HEK293 (cell line): ENCODE measurements around the gene MYBPH.

Experiments used
- CTCF ChIP-seq: fragments of 450-650 bp; formaldehyde crosslinking; IDR thresholded peaks from 2 replicates; pipeline ENCODE4 v1.5.1; 2016; ENCODE audit warnings: missing biosample characterization, missing genetic modification characterization
- GFI1B ChIP-seq: fragments of 450-650 bp; formaldehyde crosslinking; IDR thresholded peaks from 2 replicates; pipeline ENCODE4 v1.5.1; 2016; ENCODE audit warnings: missing biosample characterization, missing genetic modification characterization
- INSM2 ChIP-seq: fragments of 450-650 bp; formaldehyde crosslinking; IDR thresholded peaks from 2 replicates; pipeline ENCODE4 v1.5.1; 2016; ENCODE audit warnings: missing biosample characterization, missing genetic modification characterization
- PRDM4 ChIP-seq: fragments of 450-650 bp; formaldehyde crosslinking; IDR thresholded peaks from 2 replicates; pipeline ENCODE4 v1.5.1; 2017; ENCODE audit warnings: missing biosample characterization, missing genetic modification characterization
- SCRT2 ChIP-seq: fragments of 450-650 bp; formaldehyde crosslinking; IDR thresholded peaks from 2 replicates; pipeline ENCODE4 v1.5.1; 2016; ENCODE audit warnings: missing biosample characterization, missing genetic modification characterization
- TCF7L2 ChIP-seq: IDR thresholded peaks from 2 replicates; pipeline ENCODE4 v1.6.1; 2011; ENCODE audit warnings: low read depth, mild to moderate bottlenecking, inconsistent platforms, low read length, moderate library complexity, borderline replicate concordance
- ZBTB1 ChIP-seq: fragments of 450-650 bp; formaldehyde crosslinking; IDR thresholded peaks from 2 replicates; pipeline ENCODE4 v1.5.1; 2016; ENCODE audit warnings: missing biosample characterization, missing genetic modification characterization
- ZFP69B ChIP-seq: fragments of 450-650 bp; formaldehyde crosslinking; IDR thresholded peaks from 2 replicates; pipeline ENCODE4 v1.5.1; 2016; ENCODE audit warnings: missing biosample characterization, missing genetic modification characterization
- ZIC2 ChIP-seq: fragments of 450-650 bp; formaldehyde crosslinking; IDR thresholded peaks from 2 replicates; pipeline ENCODE4 v1.5.1; 2016; ENCODE audit warnings: missing biosample characterization, missing genetic modification characterization
- ZNF140 ChIP-seq: fragments of 450-650 bp; formaldehyde crosslinking; IDR thresholded peaks from 2 replicates; pipeline ENCODE4 v1.5.1; 2016; ENCODE audit warnings: missing biosample characterization, missing genetic modification characterization
- ZNF157 ChIP-seq: fragments of 450-650 bp; formaldehyde crosslinking; IDR thresholded peaks from 2 replicates; pipeline ENCODE4 v1.5.1; 2016; ENCODE audit warnings: missing biosample characterization, missing genetic modification characterization
- ZNF169 ChIP-seq: fragments of 450-650 bp; formaldehyde crosslinking; IDR thresholded peaks from 2 replicates; pipeline ENCODE4 v1.5.1; 2016; ENCODE audit warnings: missing biosample characterization, missing genetic modification characterization
- ZNF354C ChIP-seq: fragments of 450-650 bp; formaldehyde crosslinking; IDR thresholded peaks from 2 replicates; pipeline ENCODE4 v1.5.1; 2016; ENCODE audit warnings: missing biosample characterization, missing genetic modification characterization, low read depth, borderline replicate concordance
- ZNF394 ChIP-seq: fragments of 450-650 bp; formaldehyde crosslinking; IDR thresholded peaks from 2 replicates; pipeline ENCODE4 v1.5.1; 2016; ENCODE audit warnings: missing biosample characterization, missing genetic modification characterization, mild to moderate bottlenecking, moderate library complexity, borderline replicate concordance
- ZNF449 ChIP-seq: fragments of 450-650 bp; formaldehyde crosslinking; IDR thresholded peaks from 2 replicates; pipeline ENCODE4 v1.5.1; 2017; ENCODE audit warnings: missing biosample characterization, mild to moderate bottlenecking, missing genetic modification characterization, moderate library complexity
- ZNF510 ChIP-seq: fragments of 450-650 bp; formaldehyde crosslinking; IDR thresholded peaks from 2 replicates; pipeline ENCODE4 v1.5.1; 2018; ENCODE audit warnings: mild to moderate bottlenecking, missing genetic modification characterization, missing biosample characterization; ENCODE audit not compliant: insufficient replicate concordance
- ZNF518A ChIP-seq: fragments of 450-650 bp; formaldehyde crosslinking; conservative IDR thresholded peaks from 2 replicates; pipeline ENCODE4 v1.5.1; 2016; ENCODE audit warnings: low read depth, missing biosample characterization, missing genetic modification characterization
- ZNF624 ChIP-seq: fragments of 450-650 bp; formaldehyde crosslinking; IDR thresholded peaks from 2 replicates; pipeline ENCODE4 v1.5.1; 2017; ENCODE audit warnings: missing biosample characterization, missing genetic modification characterization
- ZNF692 ChIP-seq: fragments of 450-650 bp; formaldehyde crosslinking; IDR thresholded peaks from 2 replicates; pipeline ENCODE4 v1.5.1; 2016; ENCODE audit warnings: missing biosample characterization, missing genetic modification characterization
- ZSCAN18 ChIP-seq: fragments of 450-650 bp; formaldehyde crosslinking; IDR thresholded peaks from 2 replicates; pipeline ENCODE4 v1.5.1; 2016; ENCODE audit warnings: missing biosample characterization, missing genetic modification characterization
- ZSCAN4 ChIP-seq: fragments of 450-650 bp; formaldehyde crosslinking; IDR thresholded peaks from 2 replicates; pipeline ENCODE4 v1.5.1; 2017; ENCODE audit warnings: missing biosample characterization, missing genetic modification characterization

Gene MYBPH

GRCh38 chr1:203190949-203191348 is 15.3 kb upstream of the MYBPH start (continued):
- peak; percentile 91 for TF ChIP-seq ZNF518A (tag by site-specific recombination)
- no peak for TF ChIP-seq GFI1B (tag by site-specific recombination)
- peak; percentile 53 for TF ChIP-seq ZNF510
- no peak for TF ChIP-seq INSM2 (tag by site-specific recombination)
- TF ChIP-seq TCF7L2 = no peak
- no peak for TF ChIP-seq PRDM4 (tag by site-specific recombination)
- no peak for TF ChIP-seq ZSCAN18
- TF ChIP-seq ZNF692 (tag by site-specific recombination) = no peak
- TF ChIP-seq ZSCAN4 (tag by site-specific recombination) = no peak
- TF ChIP-seq ZNF140 (tag by site-specific recombination) = peak; percentile 68
- no peak for TF ChIP-seq ZIC2 (tag by site-specific recombination)
- no peak for TF ChIP-seq ZNF169 (tag by site-specific recombination)
- 0 out of 2 replicates have a peak, but pooled peaks have one; percentile 47 for TF ChIP-seq ZNF354C
- peak; percentile 93 for TF ChIP-seq ZNF394
- TF ChIP-seq ZNF157 = no peak
- TF ChIP-seq ZBTB1 (tag by site-specific recombination) = no peak
- no peak for TF ChIP-seq ZNF449 (tag by site-specific recombination)
- TF ChIP-seq SCRT2 = no peak
- TF ChIP-seq ZFP69B = no peak
- no peak for TF ChIP-seq ZNF624
- no peak for TF ChIP-seq CTCF (tag by site-specific recombination)
